Muscle layer of colon (tissue), 2 donors: ENCODE measurements around the gene CCDC40.

Experiments used
- H3K27ac ChIP-seq: one replicate; pipeline ENCODE4 v1.7.0; 2013; ENCODE audit warnings: low read depth, mild to moderate bottlenecking, low read length, moderate library complexity
- H3K27me3 ChIP-seq, 2 donors: one replicate each; pipeline ENCODE4 v1.7.0; 2013; ENCODE audit warnings: low read length in 2 of 2, mild to moderate bottlenecking in 2 of 2; ENCODE audit not compliant: insufficient read depth in 2 of 2, control insufficient read depth in 1 of 2
- H3K36me3 ChIP-seq: one replicate; pipeline ENCODE4 v1.7.0; 2013; ENCODE audit warnings: mild to moderate bottlenecking, low read length; ENCODE audit not compliant: insufficient read depth
- H3K4me1 ChIP-seq: one replicate; pipeline ENCODE4 v1.7.0; 2013; ENCODE audit warnings: mild to moderate bottlenecking, low read length; ENCODE audit not compliant: insufficient read depth
- H3K4me3 ChIP-seq, 2 donors: one replicate each; pipeline ENCODE4 v1.7.0; 2013; ENCODE audit warnings: low read length in 2 of 2, low read depth in 1 of 2, mild to moderate bottlenecking in 1 of 2, moderate library complexity in 1 of 2
- H3K9ac ChIP-seq: one replicate; pipeline ENCODE4 v1.7.0; 2013; ENCODE audit warnings: low read length
- H3K9me3 ChIP-seq: one replicate; pipeline ENCODE4 v1.7.0; 2013; ENCODE audit warnings: mild to moderate bottlenecking, low read length
- donor health status: abdominal sarcoma.
- donor health status: Adenocarcinoma of cecum.

The CCDC40 gene

GRCh38 chr17:80027043-80027435 lies 9.4 kb upstream of the CCDC40 start:
- Histone ChIP-seq H3K9me3 (no peaks in the 10 kb centered on the region), H3K27ac (no peak overlapping the region), H3K9ac (no peak overlapping the region), H3K36me3 (no peaks in the 10 kb centered on the region), H3K4me1 (peaks cover 25% of the 10 kb centered on the region), H3K4me3 (no peak overlapping the region), H3K27me3 (no peaks in the 10 kb centered on the region)

- Histone ChIP-seq H3K36me3 (no peaks in the 10 kb centered on the region), H3K9me3 (no peaks in the 10 kb centered on the region), H3K4me1 (peaks cover 25% of the 10 kb centered on the region), H3K27ac (no peak overlapping the region), H3K9ac (no peak overlapping the region), H3K27me3 (no peaks in the 10 kb centered on the region), H3K4me3 (no peak overlapping the region)
Observed at GRCh38 chr17:80028030-80028429, 8.4 kb upstream of the CCDC40 start.

GRCh38 chr17:80029258-80029974 lies 7.0 kb upstream of the CCDC40 start:
- H3K9ac ChIP-seq, result no peak overlapping the region
- no peaks in the 10 kb centered on the region for H3K27me3 ChIP-seq
- no peaks in the 10 kb centered on the region for H3K36me3 ChIP-seq
- peaks cover 25% of the 10 kb centered on the region for H3K4me1 ChIP-seq
- H3K9me3 ChIP-seq, result no peaks in the 10 kb centered on the region
- peak overlapping the region in 1 of 2 donors; percentile 10 for H3K4me3 ChIP-seq
- no peak overlapping the region for H3K27ac ChIP-seq

- Histone ChIP-seq H3K36me3 (no peaks in the 10 kb centered on the region), H3K4me3 (no peak overlapping the region), H3K27me3 (no peaks in the 10 kb centered on the region), H3K9ac (no peak overlapping the region), H3K9me3 (no peaks in the 10 kb centered on the region), H3K4me1 (peaks cover 21% of the 10 kb centered on the region), H3K27ac (no peak overlapping the region)
Observed at GRCh38 chr17:80030730-80031410, 5.6 kb upstream of the CCDC40 start.

- no peak overlapping the region for H3K9ac ChIP-seq
- H3K27ac ChIP-seq, result no peak overlapping the region
- H3K4me1 ChIP-seq, result peaks cover 21% of the 10 kb centered on the region
- H3K4me3 ChIP-seq, result no peak overlapping the region
- H3K27me3 ChIP-seq, result no peaks in the 10 kb centered on the region
- no peaks in the 10 kb centered on the region for H3K9me3 ChIP-seq
- H3K36me3 ChIP-seq, result no peaks in the 10 kb centered on the region
Observed at GRCh38 chr17:80031691-80032430, 4.6 kb upstream of the CCDC40 start.

GRCh38 chr17:80032614-80033171 lies 3.7 kb upstream of the CCDC40 start:
- no peak overlapping the region for H3K4me3 ChIP-seq
- no peaks in the 10 kb centered on the region for H3K36me3 ChIP-seq
- H3K9me3 ChIP-seq, result no peaks in the 10 kb centered on the region
- H3K27ac ChIP-seq, result no peak overlapping the region
- H3K27me3 ChIP-seq, result no peaks in the 10 kb centered on the region
- H3K9ac ChIP-seq, result no peak overlapping the region
- peaks cover 21% of the 10 kb centered on the region for H3K4me1 ChIP-seq

- Histone ChIP-seq H3K9me3 (no peaks in the 10 kb centered on the region), H3K4me3 (no peak overlapping the region), H3K4me1 (peaks cover 13% of the 10 kb centered on the region), H3K9ac (no peak overlapping the region), H3K27ac (no peak overlapping the region), H3K27me3 (no peaks in the 10 kb centered on the region), H3K36me3 (no peaks in the 10 kb centered on the region)
Observed at GRCh38 chr17:80033840-80034239, 2.6 kb upstream of the CCDC40 start.

- Histone ChIP-seq H3K4me3 (peak overlapping the region; percentile 62 to 65), H3K9ac (no peak overlapping the region), H3K4me1 (peaks cover 1% of the 10 kb centered on the region), H3K9me3 (no peaks in the 10 kb centered on the region), H3K27me3 (no peaks in the 10 kb centered on the region), H3K36me3 (no peaks in the 10 kb centered on the region), H3K27ac (no peak overlapping the region)
Observed at GRCh38 chr17:80034791-80035686, 1.4 kb upstream of the CCDC40 start.

GRCh38 chr17:80035687-80035936 lies 830 bp upstream of the CCDC40 start, which contains the start of gene TBC1D16:
TSS of gene TBC1D16 (minus strand) at chr17:80035872. CDS start at chr17:80013547, 22,325 bp downstream.
- Histone ChIP-seq H3K4me1 (no peaks in the 10 kb centered on the region), H3K36me3 (no peaks in the 10 kb centered on the region), H3K9me3 (no peaks in the 10 kb centered on the region), H3K27ac (peak within 1 kb of the TSS; percentile 92), H3K27me3 (no peaks in the 10 kb centered on the region), H3K4me3 (peak within 1 kb of the TSS; percentile 79 to 88), H3K9ac (peak within 1 kb of the TSS; percentile 39)

- Histone ChIP-seq H3K36me3 (peaks cover 4% of the 10 kb centered on the region), H3K27ac (peak overlapping the region; percentile 92), H3K9ac (peak overlapping the region; percentile 39), H3K9me3 (no peaks in the 10 kb centered on the region), H3K4me1 (no peaks in the 10 kb centered on the region), H3K27me3 (no peaks in the 10 kb centered on the region), H3K4me3 (peak overlapping the region; percentile 79 to 88)
Observed at GRCh38 chr17:80036715-80037477, 454 bp downstream of the CCDC40 start.
